Stimulated activated CD4-positive, alpha-beta T cell treated with anti-CD3 and anti-CD28 coated beads, Interleukin-1b, Interleukin-23, amount 100 ng/mL, for 1 hour (primary cell): Measurements from ENCODE around the gene AMELX.

ENCODE experiments used
- DNase-seq, 2 donors: peaks; one replicate each; pipeline ENCODE4 v3.0.0-alpha.2; 2020; ENCODE audit warnings: low read depth in 2 of 2

The AMELX gene

GRCh38 chrX:11293113-11293512 lies at the start of gene AMELX:
AMELX (plus strand) TSS chrX:11293413; CDS start chrX:11294789, 1,376 bp downstream.
- no peak for DNase-seq

- DNase-seq = no peak
Measured at GRCh38 chrX:11244636-11245035, 48.6 kb upstream of the AMELX start.

DNA sequence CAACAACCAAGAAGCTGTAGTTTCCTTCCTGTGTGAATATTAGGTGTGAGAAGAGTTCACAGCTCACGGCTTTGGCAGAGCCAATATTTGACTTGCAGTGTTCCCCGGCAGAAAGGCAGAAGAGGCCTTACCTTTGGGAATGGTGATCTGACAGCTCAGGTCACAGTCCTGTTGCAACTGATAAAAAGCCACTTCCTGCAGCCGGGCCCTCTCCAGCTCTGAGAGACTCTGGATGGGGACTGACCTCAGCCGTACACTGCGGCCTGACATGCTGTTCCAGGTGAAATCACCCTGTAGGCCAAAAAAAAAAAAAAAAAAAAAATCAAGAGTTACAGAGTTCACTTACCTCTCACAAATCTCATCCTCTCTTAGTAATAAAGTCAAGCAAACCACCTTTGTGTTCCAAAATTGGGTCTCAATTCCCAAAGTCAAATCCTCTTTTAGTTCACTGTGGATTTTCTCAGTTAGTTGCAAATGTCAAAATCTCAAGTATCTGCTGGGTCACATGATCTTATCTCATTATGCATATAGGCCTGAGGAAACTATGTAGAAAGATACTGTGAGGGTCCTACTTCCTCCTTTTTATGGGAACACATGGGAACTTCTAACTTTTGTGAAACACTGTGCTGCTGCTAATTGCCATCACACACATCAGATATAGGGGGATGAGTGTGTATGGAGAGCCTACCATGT lies 38.6 kb upstream of the AMELX start:
- no peak for DNase-seq

DNA sequence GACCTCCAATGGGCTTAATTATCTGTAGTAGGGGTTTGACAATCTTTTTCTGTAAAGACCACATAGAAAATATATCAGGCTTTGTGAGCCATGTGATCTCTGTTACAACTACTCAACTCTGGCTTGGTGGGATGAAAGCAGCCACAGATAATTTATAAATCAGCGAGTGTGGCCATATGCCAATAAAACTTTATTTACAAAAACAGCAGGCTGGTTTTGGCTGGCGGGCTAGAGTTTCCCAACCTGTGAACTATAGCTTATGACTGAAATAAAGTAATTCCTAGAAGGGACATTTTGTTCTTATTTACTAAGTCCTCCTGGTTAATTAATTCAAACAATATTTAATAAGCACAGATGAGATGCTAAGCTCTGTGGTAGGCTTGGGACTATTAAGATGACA lies 35.9 kb upstream of the AMELX start:
- no peak for DNase-seq

DNA sequence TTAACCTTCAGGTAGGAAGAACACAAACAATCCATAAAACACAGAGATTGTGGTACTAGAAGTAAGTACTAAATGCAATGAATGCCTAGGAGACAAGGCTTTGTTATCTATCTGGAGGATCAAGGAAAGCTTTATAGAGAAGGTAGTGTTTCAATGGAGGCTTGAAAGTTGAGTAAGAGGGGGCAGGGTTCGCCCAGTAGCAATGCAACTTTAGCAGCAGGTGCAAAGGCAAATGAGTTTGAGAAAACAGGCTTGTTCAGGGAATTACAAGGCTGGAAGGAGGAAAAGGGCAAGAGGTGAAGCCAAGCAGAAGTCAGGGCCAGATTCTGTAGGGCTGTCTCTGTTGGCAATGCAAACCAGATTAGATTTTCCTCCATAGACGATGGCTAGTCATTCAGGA lies 35.5 kb upstream of the AMELX start:
- no peak for DNase-seq

- no peak for DNase-seq
Measured at GRCh38 chrX:11259437-11259836, 33.8 kb upstream of the AMELX start.

DNA sequence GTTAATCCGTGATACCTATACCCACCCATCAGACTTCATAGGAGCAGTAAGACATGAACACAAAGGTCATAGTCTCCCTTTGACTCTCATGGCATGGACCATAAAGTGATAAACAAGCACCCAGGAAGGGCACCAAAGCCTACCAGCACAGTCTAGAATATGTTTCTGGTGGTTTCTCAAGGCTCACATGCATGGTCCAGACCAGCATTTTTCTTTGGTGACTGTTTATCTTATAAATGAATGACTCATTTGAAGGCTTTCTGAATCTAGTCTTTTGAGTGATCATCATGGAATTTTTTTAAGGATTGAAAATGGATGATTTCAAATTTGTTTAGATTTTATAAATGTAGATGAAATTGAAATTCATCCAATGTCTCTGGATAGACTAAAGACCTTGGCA lies 32.0 kb upstream of the AMELX start:
- DNase-seq = no peak

DNA sequence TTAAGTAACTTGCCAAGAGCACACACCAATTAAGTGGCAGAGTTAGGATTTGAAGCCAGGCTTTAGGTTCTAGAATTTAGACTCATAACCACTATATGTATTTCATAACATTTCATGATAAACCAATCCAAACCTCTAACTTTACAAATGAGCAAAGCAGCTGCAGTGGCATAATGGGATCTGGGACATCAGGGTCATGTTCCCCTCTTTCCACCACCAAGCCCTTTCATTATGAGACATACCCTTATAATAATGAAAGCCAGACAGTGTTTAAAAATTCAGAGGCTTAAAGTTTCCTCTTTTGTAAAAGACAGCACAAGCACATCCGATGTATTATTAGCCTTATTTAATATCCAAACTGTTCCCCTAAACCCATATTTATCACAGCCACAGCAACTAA lies 28.3 kb upstream of the AMELX start:
- DNase-seq = no peak

DNA sequence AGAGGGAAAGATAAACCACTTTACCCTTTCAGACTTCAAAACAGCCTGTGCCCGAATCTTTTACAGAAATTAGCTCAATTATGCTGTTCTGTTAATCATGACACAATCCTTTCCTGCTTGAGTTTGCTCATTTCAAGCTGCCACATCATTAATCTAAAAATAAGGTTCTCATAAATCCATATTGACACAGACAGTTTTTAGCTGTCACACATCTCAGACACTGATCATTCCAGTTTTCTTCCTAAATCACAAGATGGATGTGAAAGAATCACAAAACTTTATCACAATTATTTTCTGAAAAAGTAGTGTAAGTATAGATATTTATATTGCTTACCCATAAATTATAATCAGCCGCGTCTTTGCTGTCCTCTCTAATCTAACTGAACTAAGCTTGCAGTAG lies 27.9 kb upstream of the AMELX start:
- DNase-seq = no peak

DNA sequence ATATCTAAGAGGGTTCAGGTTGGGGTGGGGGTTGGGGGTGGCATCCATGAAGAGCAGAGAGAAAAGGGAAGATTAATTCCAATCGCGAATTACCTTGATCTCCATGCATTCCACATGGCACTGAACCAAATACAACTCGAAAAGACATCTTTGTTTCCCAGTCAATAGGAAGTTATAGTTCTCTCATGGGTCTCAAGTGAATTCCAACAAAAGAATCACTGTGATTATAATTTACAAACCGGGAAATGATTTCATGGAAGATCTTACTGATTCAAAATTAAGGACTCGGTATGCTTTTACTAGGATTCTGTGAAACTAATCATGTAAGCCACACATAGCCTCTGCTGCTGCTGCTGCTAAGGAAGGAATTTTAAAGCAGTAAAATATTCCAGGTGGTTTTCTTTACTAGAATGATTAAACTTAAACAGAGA lies 26.6 kb upstream of the AMELX start:
- no peak for DNase-seq

DNA sequence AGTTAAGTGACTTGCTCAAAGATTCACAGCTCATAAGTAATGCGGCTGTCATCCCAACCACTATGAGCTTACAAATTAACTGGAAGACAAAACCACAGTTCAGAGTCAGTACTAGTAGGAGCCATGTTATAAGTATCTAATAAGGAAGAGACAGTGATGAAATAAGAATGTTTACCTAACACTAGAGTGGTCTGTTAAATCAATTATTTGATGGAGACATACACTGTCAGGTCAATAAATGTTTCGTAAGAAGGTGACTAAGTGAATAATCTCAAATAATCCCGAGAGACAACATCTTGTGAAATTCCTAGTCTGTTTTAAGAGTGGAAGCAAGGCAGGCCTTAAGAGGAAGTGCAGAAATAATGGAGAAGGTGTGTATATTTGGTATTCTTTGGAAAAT lies 25.8 kb upstream of the AMELX start:
- DNase-seq = no peak

GRCh38 chrX:11269006-11269405 lies 24.2 kb upstream of the AMELX start:
- DNase-seq = no peak

DNA sequence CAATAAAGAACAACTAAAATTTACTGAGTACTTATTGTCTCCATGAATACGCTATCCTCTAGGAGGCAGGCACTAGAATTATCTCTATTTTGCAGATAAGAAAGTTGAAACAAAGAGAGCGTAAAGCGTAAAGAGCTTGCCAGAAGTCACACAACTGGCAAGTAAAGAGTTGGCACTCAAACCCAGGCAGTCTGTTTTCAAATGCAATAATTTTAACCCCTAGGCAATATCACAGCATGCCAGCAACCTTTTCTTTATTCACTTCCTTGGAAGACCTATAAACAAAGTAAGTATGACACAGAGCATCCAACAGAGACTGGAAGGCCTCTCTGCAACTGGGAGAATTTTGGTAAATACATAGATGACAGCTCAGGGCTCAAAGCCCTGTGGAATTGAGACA lies 23.2 kb upstream of the AMELX start:
- DNase-seq = no peak

GRCh38 chrX:11272290-11272689 lies 20.9 kb upstream of the AMELX start:
- no peak for DNase-seq

GRCh38 chrX:11272863-11273262 lies 20.4 kb upstream of the AMELX start:
- DNase-seq = no peak

DNA sequence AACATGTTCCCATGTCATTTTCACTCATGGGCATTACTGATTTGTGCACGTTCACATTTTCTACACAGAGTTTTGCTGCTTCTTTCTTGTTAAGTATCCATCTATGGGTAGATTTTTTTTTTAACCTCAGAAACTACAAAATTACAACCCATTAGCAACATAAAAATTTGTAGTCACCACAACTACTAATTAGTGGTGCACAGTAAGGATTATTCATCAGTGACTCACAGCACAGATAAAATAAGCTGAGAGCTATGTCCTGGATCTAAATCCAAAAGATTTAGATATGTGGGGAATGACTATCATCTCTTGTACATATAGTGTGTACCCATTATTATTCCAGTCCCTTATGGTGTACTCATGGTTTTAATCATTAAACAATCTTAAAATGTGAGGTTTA lies 19.7 kb upstream of the AMELX start:
- DNase-seq = no peak

DNA sequence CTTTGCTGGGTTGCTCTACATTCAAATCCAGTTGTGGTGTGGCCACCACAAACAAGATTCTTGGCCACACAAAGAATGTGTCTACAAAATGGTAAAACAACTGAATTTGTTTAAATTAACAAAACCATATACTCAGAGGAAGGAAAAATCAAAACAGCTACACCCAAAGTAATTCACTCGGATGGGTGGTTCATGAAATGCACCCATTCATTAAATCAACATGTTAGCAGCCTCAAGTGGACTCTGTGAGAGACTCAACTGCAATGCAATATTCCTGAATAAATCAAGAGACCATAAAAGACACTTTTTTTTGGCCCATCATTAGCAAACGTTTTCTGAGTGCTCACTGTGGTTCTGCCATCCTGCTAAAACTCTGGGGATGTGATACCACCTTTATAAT lies 11.2 kb upstream of the AMELX start:
- no peak for DNase-seq

DNA sequence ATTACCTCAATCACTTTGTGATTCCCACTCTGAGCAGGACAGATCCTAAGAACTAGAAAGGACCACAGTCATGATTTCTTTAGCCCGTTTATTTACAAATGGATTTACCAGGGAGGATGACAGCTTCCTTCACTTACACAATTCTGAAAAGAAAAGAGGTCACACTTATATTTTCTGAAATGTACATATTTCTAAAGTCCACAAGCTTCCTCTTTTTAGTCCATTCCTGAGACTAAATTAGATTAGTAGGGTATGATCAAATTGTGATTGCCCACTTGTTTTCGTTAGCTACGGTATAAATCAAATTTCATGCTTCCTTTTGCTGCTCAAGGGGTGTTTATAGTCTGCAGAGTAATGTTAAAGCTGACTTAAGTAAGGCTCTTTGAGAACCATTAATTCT lies 7.6 kb upstream of the AMELX start:
- DNase-seq = no peak

GRCh38 chrX:11287505-11287904 lies 5.7 kb upstream of the AMELX start:
- DNase-seq = no peak

DNA sequence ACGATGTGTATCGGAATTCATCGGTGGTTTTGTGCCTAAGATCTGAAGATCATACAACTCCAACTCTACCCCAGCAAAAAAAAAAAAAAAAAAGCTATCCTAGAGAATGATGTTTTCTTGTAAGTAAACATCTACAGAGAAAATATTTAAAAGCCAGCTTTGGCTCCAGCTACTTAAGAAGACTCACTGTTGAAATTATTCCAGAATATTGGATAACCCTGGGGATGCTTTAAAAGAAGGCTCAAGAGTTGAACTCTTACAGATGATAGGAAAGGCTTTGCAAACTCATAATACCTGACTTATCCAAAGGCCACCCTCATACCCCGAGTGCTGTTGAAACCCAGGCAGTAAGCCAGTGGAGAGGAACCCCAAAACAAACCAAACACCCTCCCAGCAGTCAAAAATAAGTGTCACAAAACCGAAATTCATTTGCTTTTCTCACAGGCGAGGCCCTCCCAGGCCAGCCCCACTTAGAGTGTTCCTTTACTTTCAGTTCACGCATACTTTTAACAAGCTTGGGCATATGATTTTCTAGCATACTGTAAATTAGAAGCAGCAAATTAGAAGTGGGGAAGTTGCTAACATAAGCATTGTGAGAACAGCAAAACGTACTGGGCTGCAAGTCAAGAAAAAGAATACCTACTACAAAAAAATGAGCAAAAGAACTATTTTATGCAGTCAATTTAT lies 2.7 kb upstream of the AMELX start:
- no peak for DNase-seq

DNA sequence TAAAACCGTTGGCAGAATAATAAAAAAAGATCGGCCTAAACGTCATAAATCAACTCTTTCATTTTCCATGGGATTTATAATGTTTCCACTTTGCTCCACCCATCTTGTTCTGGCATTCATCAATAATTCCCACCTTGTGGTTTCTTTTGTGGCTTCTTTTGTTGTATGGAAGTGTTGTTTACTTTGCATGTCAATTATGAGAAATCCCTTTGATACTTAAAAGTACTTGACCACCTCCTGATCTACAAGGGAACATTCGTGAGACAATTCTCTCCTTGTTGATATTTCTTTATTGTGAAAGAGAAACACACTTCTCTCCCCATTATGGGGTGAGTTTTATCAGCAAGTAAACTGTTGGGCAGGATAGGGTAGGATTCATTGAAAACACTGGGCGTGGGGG lies 2.8 kb downstream of the AMELX start:
- no peak for DNase-seq

- DNase-seq = no peak
Measured at GRCh38 chrX:11298600-11298999, 5.4 kb downstream of the AMELX start.

GRCh38 chrX:11304829-11305228 lies 11.6 kb downstream of the AMELX start:
- no peak for DNase-seq

- DNase-seq = no peak
Measured at GRCh38 chrX:11305641-11306040, 12.4 kb downstream of the AMELX start.
